K562 (cell line): Measurements from ENCODE around the gene HPCAL1. TPM values are rescaled to one million over a fixed set of nuclear protein-coding genes. Genes with fewer than 3 reads are reported as not detected.

Experiments
- ATF3 ChIP-seq, 2 experiments: fragments of 450-650 bp in 1 of 2; sonication (generic) in 1 of 2; formaldehyde crosslinking in 1 of 2; IDR thresholded peaks in 1 of 2; conservative IDR thresholded peaks in 1 of 2; 2 replicates each; pipeline versions ENCODE4 v1.6.1 to v1.8.1; 2016 to 2023; ENCODE audit warnings: mild to moderate bottlenecking in 2 of 2, moderate library complexity in 2 of 2, inconsistent platforms in 1 of 2, missing genetic modification reagents in 1 of 2
- ETV1 ChIP-seq: fragments of 450-650 bp; conservative IDR thresholded peaks from 2 replicates; pipeline ENCODE4 v1.6.1; 2016; ENCODE audit warnings: missing genetic modification characterization, control low read depth, low read depth, missing compliant biosample characterization
- GABPA ChIP-seq: fragments of 200-800 bp; sonication (Bioruptor generic); conservative IDR thresholded peaks from 2 replicates; pipeline ENCODE4 v1.6.1; 2016; ENCODE audit warnings: low read depth, missing genetic modification characterization, missing compliant biosample characterization
- MAFG ChIP-seq: fragments of 450-650 bp; conservative IDR thresholded peaks from 2 replicates; pipeline ENCODE4 v1.6.1; 2016; ENCODE audit warnings: missing genetic modification characterization, missing compliant biosample characterization
- XRCC5 ChIP-seq: fragments of 200-400 bp; formaldehyde crosslinking; IDR thresholded peaks from 2 replicates; pipeline ENCODE4 v1.6.1; 2017; ENCODE audit warnings: low read depth, mild to moderate bottlenecking, low read length
- ZBTB40 ChIP-seq, 2 experiments: fragments of 450-650 bp in 1 of 2; sonication (generic) in 1 of 2; formaldehyde crosslinking in 1 of 2; IDR thresholded peaks; 2 replicates each; pipeline versions ENCODE4 v1.7.1 to v1.9.0; 2016 to 2022; ENCODE audit warnings: inconsistent platforms in 1 of 2, mild to moderate bottlenecking in 1 of 2, missing genetic modification reagents in 1 of 2
- polyA plus RNA-seq, 8 experiments: library from polyadenylated mRNA; depleted of rRNA in 4 of 8; stranded (reverse) in 5 of 8; unstranded in 3 of 8; fragments of >200 nt; fragmentation: Nextera tagmentation in 2 of 8; fragmentation: Illumina TruSeq in 1 of 8; extraction: Ambion mirVana in 2 of 8; extraction: Trizol in 1 of 8; gene quantifications; 2 replicates each; pipeline versions ENCODE4 v1.2.1 to v1.2.3, GENCODE V29; 2011 to 2014; ENCODE audit warnings: inconsistent platforms in 1 of 8, missing spikeins in 1 of 8
- total RNA-seq, 7 experiments: library from RNA; depleted of rRNA in 6 of 7; stranded (reverse); fragments of >200 nt in 6 of 7; fragmentation: Illumina TruSeq in 2 of 7; extraction: Trizol in 2 of 7; gene quantifications; 2 replicates each; pipeline versions ENCODE4 v1.2.1 to v1.2.3, GENCODE V29; 2011 to 2021; ENCODE audit warnings: low replicate concordance in 1 of 7

Gene HPCAL1
- total and polyA plus RNA-seq, 9 of the 15 experiments (the other 6 are each of a cell fraction or from before 2014, with no cell fraction given): 2.7 to 65.5 (median 23.9) TPM

- peak; percentile 69 for TF ChIP-seq ZBTB40 (IDR thresholded peaks at IDR 0.05)
- TF ChIP-seq ZBTB40 (CRISPR knock-in tag; IDR thresholded peaks at IDR 0.05): no peak
- TF ChIP-seq ATF3 (IDR thresholded peaks at IDR 0.05): peak; percentile 78
- no peak for TF ChIP-seq ATF3 (CRISPR knock-in tag; conservative IDR thresholded peaks at IDR 0.05)
- peak; percentile 54 for TF ChIP-seq GABPA (tag)
- TF ChIP-seq XRCC5: no peak
- no peak for TF ChIP-seq MAFG (tag)
- TF ChIP-seq ETV1: peak; percentile 51; the same call in 1 of the 2 replicates
These were observed 147.4 kb downstream of the HPCAL1 start (continued) for GRCh38 chr2:10449838-10450691.
